GM19463 (cell line): ENCODE data around the gene MYO1E.
"Not testable (repeated sequence)": the region's sequence is repeated elsewhere in the genome, so short reads cannot be mapped to it uniquely, and the experiment has no call there.

Source experiments
- ATAC-seq: cut with Tn5 transposase; IDR thresholded peaks from one replicate; pipeline ENCODE4 v1.9.1; 2021; ENCODE audit warnings: mild to moderate bottlenecking, moderate library complexity; ENCODE audit not compliant: unreplicated experiment

MYO1E gene

GRCh38 chr15:59296181-59296617, 76.5 kb downstream of the MYO1E start:
- ATAC-seq = no peak

GRCh38 chr15:59295261-59296001, 77.2 kb downstream of the MYO1E start:
- no peak for ATAC-seq

GRCh38 chr15:59294574-59295260, 78.0 kb downstream of the MYO1E start:
- ATAC-seq = no peak

GRCh38 chr15:59292442-59293151, 80.1 kb downstream of the MYO1E start:
- no peak for ATAC-seq

- ATAC-seq = no peak
Measured at GRCh38 chr15:59291213-59291549, 81.5 kb downstream of the MYO1E start.

DNA sequence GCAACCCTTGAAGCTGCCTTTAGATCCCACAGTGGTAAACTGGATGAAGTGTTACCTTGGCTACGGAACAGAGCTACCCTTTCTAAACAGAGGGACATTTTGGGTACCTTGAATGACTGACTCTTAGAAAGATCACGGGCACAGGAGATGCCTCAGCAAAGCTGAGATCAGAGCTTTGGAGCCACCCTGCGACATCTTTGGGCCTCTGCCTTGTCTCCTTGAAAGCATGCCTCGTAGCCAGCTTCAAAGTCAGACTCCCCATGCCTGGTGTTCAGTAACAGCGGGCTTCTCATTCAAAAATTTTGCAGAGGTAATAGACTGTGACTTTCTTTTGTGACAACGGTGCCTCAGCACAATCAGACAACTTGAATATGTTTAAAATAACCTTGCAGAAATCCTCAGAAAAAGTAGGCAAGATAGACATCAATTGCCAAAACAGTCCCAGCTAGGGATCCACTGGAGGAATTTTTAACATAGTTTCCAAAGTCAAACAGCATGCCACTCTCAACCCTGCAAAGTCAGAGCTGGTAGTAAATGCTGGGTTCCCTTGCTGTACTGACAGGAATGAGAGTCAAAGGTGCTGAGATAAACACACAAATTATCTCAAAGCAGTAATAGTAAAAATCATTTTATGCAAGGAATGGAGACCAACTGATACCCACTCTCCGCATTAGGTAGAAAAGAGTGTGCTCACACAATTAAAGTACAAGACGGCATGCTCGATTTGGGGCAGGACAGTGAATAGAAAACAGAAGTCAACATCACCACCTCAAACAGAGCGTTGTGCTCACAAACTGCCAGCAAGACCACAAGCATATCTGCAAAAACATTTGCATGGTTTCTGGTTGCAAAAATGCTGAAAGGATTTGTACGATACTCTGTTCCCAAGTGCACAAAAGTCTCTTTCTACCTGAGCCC, 82.1 kb downstream of the MYO1E start:
- peak; percentile 50 for ATAC-seq

DNA sequence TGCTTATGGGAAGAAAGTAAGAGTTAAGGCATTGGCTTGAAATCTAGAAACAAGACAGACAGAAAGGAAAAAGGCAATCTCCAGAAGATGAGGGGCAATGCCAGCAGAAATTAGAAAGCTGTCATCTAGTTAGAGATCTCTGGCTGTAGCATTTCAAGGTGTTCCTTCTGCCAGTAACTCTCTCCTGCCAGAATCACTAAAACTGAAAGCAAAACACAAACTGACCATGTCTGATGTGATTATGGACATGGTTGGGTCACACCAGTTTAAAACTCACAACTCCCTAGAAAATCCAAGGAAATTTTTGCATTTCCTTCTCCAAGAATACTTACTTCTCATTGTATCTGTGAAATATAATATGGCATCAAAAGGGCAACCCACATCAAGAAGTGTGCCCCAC, 83.1 kb downstream of the MYO1E start:
- no peak for ATAC-seq

DNA sequence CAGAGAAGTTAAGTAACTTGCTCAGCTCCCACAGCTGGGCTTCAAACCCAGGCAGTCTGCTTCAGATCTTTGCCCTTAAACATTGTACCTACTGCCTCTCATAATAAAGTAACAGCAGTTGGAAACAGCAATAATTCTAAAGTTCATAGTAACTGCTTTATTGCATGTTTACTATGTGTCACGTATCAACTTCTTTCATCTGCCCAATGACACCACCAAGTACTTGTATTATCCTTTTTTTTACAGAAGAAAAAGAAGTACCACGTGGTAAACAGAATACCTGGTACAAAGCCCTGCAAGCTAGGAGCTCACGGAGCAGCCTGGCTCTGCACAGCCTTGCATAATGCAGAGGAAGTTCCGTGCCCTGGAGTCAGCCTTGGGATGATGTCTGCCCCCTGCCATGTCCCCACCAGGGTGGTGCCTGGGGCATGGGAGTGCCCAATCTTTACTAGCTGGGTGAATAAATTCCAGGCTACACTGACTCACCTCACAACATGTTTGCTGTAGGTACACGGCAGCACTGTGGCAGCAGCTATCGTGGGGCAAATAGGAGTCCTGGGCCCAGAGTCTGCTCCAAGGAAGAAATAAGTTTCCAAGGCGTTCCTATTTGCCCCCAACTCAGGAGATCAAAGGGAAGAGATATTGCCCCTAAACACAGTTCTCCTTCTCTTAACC, 88.8 kb downstream of the MYO1E start:
- no peak for ATAC-seq

GRCh38 chr15:59282515-59283337, 89.9 kb downstream of the MYO1E start:
- no peak for ATAC-seq

- ATAC-seq = no peak
Measured at GRCh38 chr15:59281699-59282098, 91.0 kb downstream of the MYO1E start.

- ATAC-seq = no peak
Measured at GRCh38 chr15:59280855-59281254, 91.8 kb downstream of the MYO1E start.

DNA sequence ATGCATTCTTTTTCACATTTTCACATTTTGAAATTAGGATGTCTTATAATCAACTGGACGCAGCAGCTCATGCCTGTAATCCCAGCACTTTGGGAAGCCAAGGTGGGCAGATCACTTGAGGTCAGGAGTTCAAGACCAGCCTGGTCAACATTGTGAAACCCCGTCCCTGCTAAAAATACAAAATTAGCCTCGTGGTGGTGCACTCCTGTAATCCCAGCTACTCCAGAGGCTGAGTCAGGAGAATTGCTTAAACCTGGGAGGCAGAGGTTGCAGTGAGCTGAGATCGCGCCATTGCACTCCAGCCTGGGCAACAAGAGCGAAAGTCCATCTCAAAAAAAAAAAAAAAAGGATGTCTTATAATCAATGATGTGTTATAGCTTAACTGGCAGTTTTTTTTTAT, 92.4 kb downstream of the MYO1E start:
- ATAC-seq = not testable (repeated sequence)

GRCh38 chr15:59279023-59279422, 93.6 kb downstream of the MYO1E start:
- no peak for ATAC-seq

- no peak for ATAC-seq
Measured at GRCh38 chr15:59278120-59278519, 94.6 kb downstream of the MYO1E start.

DNA sequence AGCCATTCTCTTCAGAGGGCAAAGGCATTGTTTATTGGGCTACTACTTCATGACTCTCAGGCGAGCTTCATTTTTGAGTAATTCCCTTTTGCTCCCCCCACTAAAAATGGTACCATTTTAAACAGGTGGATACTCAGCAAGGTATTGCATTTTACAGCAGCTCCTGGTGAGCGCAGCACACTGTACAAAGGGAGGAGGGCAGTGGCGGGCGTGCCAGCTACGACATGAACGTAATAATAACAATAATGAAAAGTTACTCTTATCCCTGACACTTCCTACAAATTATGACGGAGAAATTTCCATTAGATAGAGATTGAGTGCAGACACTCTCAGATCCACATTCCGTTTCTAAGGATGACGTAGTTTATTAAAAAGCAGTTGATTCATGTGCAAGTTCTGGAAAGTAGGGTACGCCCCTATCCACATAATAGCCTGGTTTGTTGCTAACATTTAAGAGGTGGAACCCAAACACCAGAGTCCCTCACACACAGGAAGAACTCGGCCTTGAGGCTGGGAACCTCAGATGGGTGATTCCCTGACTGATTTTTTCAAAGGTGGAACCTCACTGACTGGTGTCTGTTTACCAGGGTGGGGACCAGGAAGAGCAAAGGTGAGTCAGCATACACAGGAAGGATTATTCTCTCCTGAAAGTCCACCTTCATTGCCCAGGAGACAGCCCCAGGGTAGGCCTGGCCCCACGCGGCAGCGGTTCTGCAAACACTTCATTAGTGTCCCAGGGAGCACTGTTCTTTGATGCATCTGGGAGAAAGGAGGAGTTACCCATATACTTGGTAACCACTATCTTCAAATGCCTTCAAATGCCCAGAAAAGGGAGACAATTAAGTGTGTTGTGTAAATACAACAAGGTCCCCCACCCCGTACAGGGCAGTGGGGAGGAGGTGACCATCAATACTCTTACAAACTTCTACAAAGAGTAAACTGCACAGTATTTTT, 96.2 kb downstream of the MYO1E start:
- no peak for ATAC-seq

- peak; percentile 66 for ATAC-seq
Measured at GRCh38 chr15:59274126-59274970, 98.3 kb downstream of the MYO1E start.

DNA sequence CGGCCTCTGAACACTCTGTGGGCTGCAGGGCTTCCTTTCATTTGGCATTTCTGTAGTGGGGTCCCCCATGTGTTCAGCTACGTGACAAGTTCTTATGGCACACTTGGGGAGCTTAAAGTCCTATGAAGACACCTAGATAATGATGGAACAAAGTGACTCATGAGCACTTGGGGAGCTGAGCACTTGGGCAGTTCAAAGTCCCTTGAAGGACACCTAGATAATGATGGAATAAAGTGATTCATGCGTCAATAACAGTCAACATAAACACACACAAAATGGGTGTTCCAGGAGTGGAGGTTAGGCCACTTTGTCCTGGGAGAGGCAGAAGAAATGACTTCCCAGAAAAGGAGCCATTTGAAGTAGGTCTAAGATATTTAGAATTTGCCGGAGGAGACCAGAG, 99.4 kb downstream of the MYO1E start:
- ATAC-seq = no peak
